Measurements from ENCODE around the gene AMIGO1.
A peak's percentile ranks its signal among the peaks of the same experiment; 100 is the strongest.

AMIGO1 gene

DNA sequence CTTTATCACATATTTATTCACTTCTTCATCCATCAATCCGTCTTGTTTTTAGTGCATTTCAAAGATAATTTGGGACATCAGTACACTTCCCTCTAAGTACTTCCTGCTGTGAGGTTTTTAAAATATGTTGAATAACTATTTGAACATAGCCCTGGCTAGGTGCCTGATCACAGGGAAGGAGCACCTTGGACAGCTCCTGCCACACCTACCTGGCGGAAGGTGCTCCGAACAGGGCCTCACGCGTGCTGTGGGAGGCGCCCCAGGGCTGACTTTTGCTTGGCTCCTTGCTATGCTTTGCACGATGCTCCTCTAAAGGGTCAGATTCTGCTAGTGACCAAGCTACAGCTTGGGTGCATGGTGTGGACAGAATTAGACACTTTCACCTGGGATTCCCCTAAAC is 30.7 kb downstream of the AMIGO1 start:
- Histone ChIP-seq H4K20me1 (ENCODE audit: insufficient read depth, low read length, poor library complexity, severe bottlenecking) (no peaks in the 10 kb centered on the region), H3K27me3 (ENCODE audit: insufficient read depth, low read length, poor library complexity, severe bottlenecking) (no peaks in the 10 kb centered on the region), H3K4me2 (ENCODE audit: low read depth, low read length, poor library complexity, severe bottlenecking) (no peak overlapping the region), H3K9ac (ENCODE audit: low read depth, low read length, poor library complexity, severe bottlenecking) (no peak overlapping the region), H3K4me1 (ENCODE audit: insufficient read depth, low read length, poor library complexity, severe bottlenecking) (peaks cover 16% of the 10 kb centered on the region), H3K9me3 (ENCODE audit: insufficient read depth, low read depth, low read length) (no peaks in the 10 kb centered on the region), H2AFZ (ENCODE audit: low read length) (no peak overlapping the region), H3F3A (ENCODE audit: low read depth) (no peaks in the 10 kb centered on the region), H3K36me3 (ENCODE audit: insufficient read depth, low read length) (no peaks in the 10 kb centered on the region), H3K79me2 (ENCODE audit: insufficient read depth, low read length) (no peaks in the 10 kb centered on the region), H3K9me2 (replicated peaks; ENCODE audit: low read depth, low read length) (no peaks in the 10 kb centered on the region), H3K4me3 (ENCODE audit: low read length, poor library complexity, severe bottlenecking) (no peak overlapping the region)
- no peak for TF ChIP-seq EZH2phosphoT487 (IDR thresholded peaks at IDR 0.05; ENCODE audit: borderline replicate concordance)
- TF ChIP-seq CTCF (conservative IDR thresholded peaks at IDR 0.05; ENCODE audit: low read length): no peak

- Histone ChIP-seq H3K79me2 (ENCODE audit: insufficient read depth, low read length) (no peaks in the 10 kb centered on the region), H3F3A (ENCODE audit: low read depth) (no peaks in the 10 kb centered on the region), H3K9ac (ENCODE audit: low read depth, low read length, poor library complexity, severe bottlenecking) (no peak overlapping the region), H2AFZ (ENCODE audit: low read length) (peak overlapping the region; percentile 7; the same call in 1 of the 2 replicates), H3K9me3 (ENCODE audit: insufficient read depth, low read depth, low read length) (no peaks in the 10 kb centered on the region), H3K27me3 (ENCODE audit: insufficient read depth, low read length, poor library complexity, severe bottlenecking) (no peaks in the 10 kb centered on the region), H3K9me2 (replicated peaks; ENCODE audit: low read depth, low read length) (no peaks in the 10 kb centered on the region), H4K20me1 (ENCODE audit: insufficient read depth, low read length, poor library complexity, severe bottlenecking) (no peaks in the 10 kb centered on the region), H3K4me3 (ENCODE audit: low read length, poor library complexity, severe bottlenecking) (no peak overlapping the region), H3K36me3 (ENCODE audit: insufficient read depth, low read length) (no peaks in the 10 kb centered on the region), H3K4me2 (ENCODE audit: low read depth, low read length, poor library complexity, severe bottlenecking) (peak overlapping the region; percentile 10), H3K4me1 (ENCODE audit: insufficient read depth, low read length, poor library complexity, severe bottlenecking) (peaks cover 10% of the 10 kb centered on the region)
- TF ChIP-seq CTCF (conservative IDR thresholded peaks at IDR 0.05; ENCODE audit: low read length) (no peak), EZH2phosphoT487 (IDR thresholded peaks at IDR 0.05; ENCODE audit: borderline replicate concordance) (no peak)
These were observed 31.7 kb downstream of the AMIGO1 start for GRCh38 chr1:109477821-109478220.

GRCh38 chr1:109476825-109477224 is 32.7 kb downstream of the AMIGO1 start:
- Histone ChIP-seq H3K4me2 (ENCODE audit: low read depth, low read length, poor library complexity, severe bottlenecking) (no peak overlapping the region), H3K79me2 (ENCODE audit: insufficient read depth, low read length) (no peaks in the 10 kb centered on the region), H3K9me3 (ENCODE audit: insufficient read depth, low read depth, low read length) (no peaks in the 10 kb centered on the region), H3F3A (ENCODE audit: low read depth) (no peaks in the 10 kb centered on the region), H4K20me1 (ENCODE audit: insufficient read depth, low read length, poor library complexity, severe bottlenecking) (no peaks in the 10 kb centered on the region), H3K36me3 (ENCODE audit: insufficient read depth, low read length) (no peaks in the 10 kb centered on the region), H3K4me1 (ENCODE audit: insufficient read depth, low read length, poor library complexity, severe bottlenecking) (peaks cover 9% of the 10 kb centered on the region), H3K9ac (ENCODE audit: low read depth, low read length, poor library complexity, severe bottlenecking) (no peak overlapping the region), H2AFZ (ENCODE audit: low read length) (no peak overlapping the region), H3K9me2 (replicated peaks; ENCODE audit: low read depth, low read length) (no peaks in the 10 kb centered on the region), H3K4me3 (ENCODE audit: low read length, poor library complexity, severe bottlenecking) (no peak overlapping the region), H3K27me3 (ENCODE audit: insufficient read depth, low read length, poor library complexity, severe bottlenecking) (no peaks in the 10 kb centered on the region)
- no peak for TF ChIP-seq EZH2phosphoT487 (IDR thresholded peaks at IDR 0.05; ENCODE audit: borderline replicate concordance)
- no peak for TF ChIP-seq CTCF (conservative IDR thresholded peaks at IDR 0.05; ENCODE audit: low read length)

All from Loucy (cell line).